Lower lobe of right lung (tissue), 2 donors: ENCODE measurements around the gene ITGAL. TPM values are rescaled to one million over a fixed set of nuclear protein-coding genes. Genes with fewer than 3 reads are reported as not detected.

Experiments used
- ATAC-seq, 2 donors: fragments of 200-7000 bp; cut with Tn5 transposase; one replicate each; pipeline ENCODE4 v1.9.1; 2020 to 2022; ENCODE audit warnings: mild to moderate bottlenecking in 2 of 2, moderate library complexity in 2 of 2
- DNase-seq: peaks from one replicate; pipeline ENCODE4 v3.0.0-alpha.2; 2020
- H3K27ac ChIP-seq: fragments of 200-600 bp; one replicate; pipeline ENCODE4 v1.8.0; 2022
- H3K27me3 ChIP-seq: fragments of 200-600 bp; one replicate; pipeline ENCODE4 v1.8.0; 2022; ENCODE audit warnings: low read depth
- H3K36me3 ChIP-seq: fragments of 200-600 bp; one replicate; pipeline ENCODE4 v1.8.0; 2022; ENCODE audit warnings: mild to moderate bottlenecking
- H3K4me1 ChIP-seq: fragments of 200-600 bp; one replicate; pipeline ENCODE4 v1.8.0; 2022
- H3K4me3 ChIP-seq: fragments of 200-600 bp; one replicate; pipeline ENCODE4 v1.8.0; 2022; ENCODE audit warnings: mild to moderate bottlenecking
- H3K9me3 ChIP-seq: fragments of 200-600 bp; one replicate; pipeline ENCODE4 v1.8.0; 2022
- CTCF ChIP-seq: fragments of 200-600 bp; IDR thresholded peaks from one replicate; pipeline ENCODE4 v1.8.0; 2022; ENCODE audit warnings: antibody characterized with exemption, mild to moderate bottlenecking
- intact Hi-C: fragments of 100-400 bp; cut with DNase I; formaldehyde crosslinking; loops from one replicate; pipeline ENCODE4 v1.11.0; 2022
- total RNA-seq: library from RNA; stranded (reverse); fragmentation: NEBNext Ultra II Directional; extraction: Animal tissue kit (Norgen Biotek cat#: 25700); gene quantifications from one replicate; pipeline ENCODE4 v1.2.1, GENCODE V29; 2021
- donor health status: DM: no; HTN: yes; CAD: no; lungs with severe emphysema.

The ITGAL gene
- total RNA-seq, 1 donor from 2014 or later, result 127 TPM

GRCh38 chr16:30532285-30533145 lies 60.0 kb downstream of the ITGAL start:
- intact Hi-C loops, result no loop called here
- H3K4me1 ChIP-seq, result peaks cover 44% of the 10 kb centered on the region
- H3K27me3 ChIP-seq, result no peaks in the 10 kb centered on the region
- no peak overlapping the region for H3K4me3 ChIP-seq
- DNase-seq, result no peak
- no peaks in the 10 kb centered on the region for H3K9me3 ChIP-seq
- H3K27ac ChIP-seq, result no peak overlapping the region
- peaks cover 26% of the 10 kb centered on the region for H3K36me3 ChIP-seq
- no peak for TF ChIP-seq CTCF
- no peak for ATAC-seq

GRCh38 chr16:30533146-30533522 lies 60.6 kb downstream of the ITGAL start:
- intact Hi-C loops, result no loop called here
- peaks cover 38% of the 10 kb centered on the region for H3K4me1 ChIP-seq
- peak overlapping the region; percentile 84 for H3K4me3 ChIP-seq
- no peaks in the 10 kb centered on the region for H3K27me3 ChIP-seq
- DNase-seq, result no peak
- TF ChIP-seq CTCF, result no peak
- peaks cover 26% of the 10 kb centered on the region for H3K36me3 ChIP-seq
- no peak overlapping the region for H3K27ac ChIP-seq
- no peaks in the 10 kb centered on the region for H3K9me3 ChIP-seq
- no peak for ATAC-seq

- Histone ChIP-seq H3K9me3 (no peaks in the 10 kb centered on the region), H3K4me1 (peaks cover 30% of the 10 kb centered on the region), H3K4me3 (peak overlapping the region; percentile 84), H3K27me3 (no peaks in the 10 kb centered on the region), H3K27ac (peak overlapping the region; percentile 95), H3K36me3 (peaks cover 26% of the 10 kb centered on the region)
- ATAC-seq, result peak; percentile 1 to 13
- no peak for DNase-seq
- no peak for TF ChIP-seq CTCF
- intact Hi-C loops, result no loop called here
These were observed 61.3 kb downstream of the ITGAL start for GRCh38 chr16:30533748-30534367.

- ATAC-seq (peak; percentile 94 to 96), DNase-seq (peak; percentile 94)
- no peaks in the 10 kb centered on the region for H3K9me3 ChIP-seq
- H3K36me3 ChIP-seq, result peaks cover 26% of the 10 kb centered on the region
- intact Hi-C loops, result no loop called here
- peaks cover 27% of the 10 kb centered on the region for H3K4me1 ChIP-seq
- peak within 1 kb of the TSS; percentile 95 for H3K27ac ChIP-seq
- H3K27me3 ChIP-seq, result no peaks in the 10 kb centered on the region
- TF ChIP-seq CTCF, result no peak
- peak within 1 kb of the TSS; percentile 84 for H3K4me3 ChIP-seq
These were observed 62.0 kb downstream of the ITGAL start, which contains the start of gene ZNF747 for GRCh38 chr16:30534368-30535105. Gene ZNF747 (minus strand): TSS chr16:30534858. CDS start chr16:30534679, 179 bp downstream.

GRCh38 chr16:30535106-30535776 lies 62.7 kb downstream of the ITGAL start:
- no peaks in the 10 kb centered on the region for H3K27me3 ChIP-seq
- peaks cover 27% of the 10 kb centered on the region for H3K4me1 ChIP-seq
- TF ChIP-seq CTCF, result no peak
- no peaks in the 10 kb centered on the region for H3K9me3 ChIP-seq
- DNase-seq (no peak), ATAC-seq (peak; percentile 0 to 12)
- H3K36me3 ChIP-seq, result peaks cover 26% of the 10 kb centered on the region
- H3K4me3 ChIP-seq, result peak overlapping the region; percentile 84
- H3K27ac ChIP-seq, result peak overlapping the region; percentile 95
- intact Hi-C loops, result no loop called here
